C4-2B (cell line): Measurements from ENCODE around the gene CERCAM.

Experiments
- ZFX ChIP-seq: fragments of 450-650 bp; IDR thresholded peaks from 2 replicates; pipeline ENCODE4 v1.6.1; 2017
- TF ChIP-seq, protein P1 (sequence below): fragments of 450-650 bp; conservative IDR thresholded peaks from 2 replicates; pipeline ENCODE4 v1.5.1; 2017; ENCODE audit warnings: mild to moderate bottlenecking

DNA sequence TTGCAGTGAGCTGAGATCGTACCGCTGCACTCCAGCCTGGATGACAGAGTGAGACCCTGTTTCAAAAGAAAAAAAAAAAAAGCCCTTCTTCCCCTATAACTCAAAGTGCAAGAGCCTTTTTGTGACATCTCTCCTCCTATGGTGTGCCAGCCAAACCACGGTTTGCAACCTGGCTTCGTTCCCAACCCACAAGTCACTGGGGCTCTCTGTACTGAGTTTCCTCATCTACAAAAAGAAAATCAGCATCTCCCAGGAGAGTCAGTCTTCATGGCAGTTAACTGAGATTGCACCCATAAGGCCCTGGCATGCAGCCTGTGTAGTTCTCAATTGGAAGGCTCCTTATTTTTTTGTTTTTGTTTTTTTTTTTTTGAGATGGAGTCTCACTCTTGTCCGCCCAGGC, 49.9 kb downstream of the CERCAM start:
- TF ChIP-seq, protein P1, sequence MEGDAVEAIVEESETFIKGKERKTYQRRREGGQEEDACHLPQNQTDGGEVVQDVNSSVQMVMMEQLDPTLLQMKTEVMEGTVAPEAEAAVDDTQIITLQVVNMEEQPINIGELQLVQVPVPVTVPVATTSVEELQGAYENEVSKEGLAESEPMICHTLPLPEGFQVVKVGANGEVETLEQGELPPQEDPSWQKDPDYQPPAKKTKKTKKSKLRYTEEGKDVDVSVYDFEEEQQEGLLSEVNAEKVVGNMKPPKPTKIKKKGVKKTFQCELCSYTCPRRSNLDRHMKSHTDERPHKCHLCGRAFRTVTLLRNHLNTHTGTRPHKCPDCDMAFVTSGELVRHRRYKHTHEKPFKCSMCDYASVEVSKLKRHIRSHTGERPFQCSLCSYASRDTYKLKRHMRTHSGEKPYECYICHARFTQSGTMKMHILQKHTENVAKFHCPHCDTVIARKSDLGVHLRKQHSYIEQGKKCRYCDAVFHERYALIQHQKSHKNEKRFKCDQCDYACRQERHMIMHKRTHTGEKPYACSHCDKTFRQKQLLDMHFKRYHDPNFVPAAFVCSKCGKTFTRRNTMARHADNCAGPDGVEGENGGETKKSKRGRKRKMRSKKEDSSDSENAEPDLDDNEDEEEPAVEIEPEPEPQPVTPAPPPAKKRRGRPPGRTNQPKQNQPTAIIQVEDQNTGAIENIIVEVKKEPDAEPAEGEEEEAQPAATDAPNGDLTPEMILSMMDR, result no peak
- no peak for TF ChIP-seq ZFX
